B cell (primary cell): ENCODE measurements around the gene C22orf15. TPM values are rescaled to one million over a fixed set of nuclear protein-coding genes. Genes with fewer than 3 reads are reported as not detected.

Experiments used
- ATAC-seq: fragments of 200-7000 bp; cut with Tn5 transposase; one replicate; pipeline ENCODE4 v1.10.0; 2021; ENCODE audit warnings: low read depth, mild to moderate bottlenecking, moderate number of reproducible peaks, moderate library complexity
- CTCF ChIA-PET: fragments of 350-600 bp; sonication (Branson Sonifier 250); formaldehyde crosslinking; loops from one replicate; lab custom pipeline; 2021; ENCODE audit warnings: antibody characterized with exemption, inconsistent platforms; lab: Charles Lee
- POLR2A ChIA-PET: fragments of 350-600 bp; sonication (Branson Sonifier 250); formaldehyde crosslinking; loops from one replicate; lab custom pipeline; 2021; ENCODE audit warnings: antibody characterized with exemption; lab: Charles Lee
- DNase-seq: peaks from one replicate; pipeline ENCODE4 v3.0.0; 2013
- H2AFZ ChIP-seq: 2 replicates; pipeline ENCODE4 v1.6.1; 2012; ENCODE audit warnings: mild to moderate bottlenecking, low read depth, low read length; ENCODE audit not compliant: insufficient read depth, poor library complexity, severe bottlenecking
- H3K27ac ChIP-seq, 2 donors: 1 replicate in 1 of 2; 2 replicates in 1 of 2; pipeline ENCODE4 v1.5.1; 2012 to 2013; ENCODE audit warnings: low read length in 2 of 2, mild to moderate bottlenecking in 2 of 2, moderate library complexity in 1 of 2
- H3K27me3 ChIP-seq, 4 experiments: fragments of 200-600 bp in 1 of 4; sonication (generic) in 1 of 4; replicated peaks in 1 of 4; 1 replicate in 2 of 4; 2 replicates in 2 of 4; pipeline versions ENCODE4 v1.6.1 to v1.7.0; 2013 to 2016; ENCODE audit warnings: low read length in 3 of 4, mild to moderate bottlenecking in 2 of 4, mixed read lengths in 1 of 4, moderate library complexity in 1 of 4; ENCODE audit not compliant: insufficient read depth in 4 of 4, control insufficient read depth in 3 of 4; ENCODE audit errors: control extremely low read depth in 1 of 4
- H3K36me3 ChIP-seq, 2 experiments: replicated peaks in 1 of 2; 1 replicate in 1 of 2; 2 replicates in 1 of 2; pipeline versions ENCODE4 v1.6.1 to v1.7.1; 2013; ENCODE audit warnings: low read length in 1 of 2; ENCODE audit not compliant: insufficient read depth in 2 of 2, control insufficient read depth in 1 of 2; ENCODE audit errors: control extremely low read depth in 1 of 2, extremely low read depth in 1 of 2
- H3K4me1 ChIP-seq, 2 donors: fragments of 200-600 bp in 1 of 2; sonication (generic) in 1 of 2; 1 replicate in 1 of 2; 2 replicates in 1 of 2; pipeline versions ENCODE4 v1.5.1 to v1.6.1; 2013 to 2017; ENCODE audit warnings: low read length in 2 of 2; ENCODE audit not compliant: control insufficient read depth in 2 of 2, insufficient read depth in 2 of 2
- H3K4me2 ChIP-seq: replicated peaks from 2 replicates; pipeline ENCODE3; 2012; ENCODE audit warnings: mild to moderate bottlenecking, low read depth, low read length; ENCODE audit not compliant: poor library complexity, severe bottlenecking
- H3K4me3 ChIP-seq, 5 experiments: fragments of 200-600 bp in 1 of 5; sonication (generic) in 1 of 5; 1 replicate in 3 of 5; 2 replicates in 2 of 5; pipeline versions ENCODE4 v1.5.1 to v1.7.0; 2011 to 2016; ENCODE audit warnings: low read length in 4 of 5, mild to moderate bottlenecking in 4 of 5, low read depth in 2 of 5, control low read depth in 1 of 5, moderate library complexity in 1 of 5; ENCODE audit not compliant: insufficient read depth in 1 of 5; ENCODE audit errors: control extremely low read depth in 1 of 5, extremely low read depth in 1 of 5
- H3K79me2 ChIP-seq: fragments of 200-600 bp; sonication (generic); one replicate; pipeline ENCODE4 v1.6.0; 2016; ENCODE audit warnings: low read length; ENCODE audit not compliant: control insufficient read depth, insufficient read depth
- H3K9ac ChIP-seq: fragments of 200-600 bp; sonication (generic); 2 replicates; pipeline ENCODE4 v1.6.1; 2017; ENCODE audit warnings: mild to moderate bottlenecking, low read length, moderate library complexity
- H3K9me3 ChIP-seq, 3 donors: one replicate each; pipeline versions ENCODE4 v1.6.1 to v1.7.1; 2013; ENCODE audit warnings: low read length in 2 of 3; ENCODE audit not compliant: control insufficient read depth in 2 of 3, insufficient read depth in 1 of 3; ENCODE audit errors: control extremely low read depth in 1 of 3
- H4K20me1 ChIP-seq: 2 replicates; pipeline ENCODE4 v1.6.0; 2012; ENCODE audit warnings: mild to moderate bottlenecking, low read length; ENCODE audit not compliant: insufficient read depth, control insufficient read depth, poor library complexity, severe bottlenecking
- H3K27ac Mint-ChIP-seq: one replicate; pipeline ENCODE4 v1.8.0; 2021; ENCODE audit warnings: mixed read lengths
- H3K27me3 Mint-ChIP-seq: one replicate; pipeline ENCODE4 v1.8.0; 2021; ENCODE audit warnings: mixed read lengths
- H3K4me1 Mint-ChIP-seq: one replicate; pipeline ENCODE4 v1.8.0; 2021; ENCODE audit warnings: mixed read lengths
- H3K4me3 Mint-ChIP-seq: one replicate; pipeline ENCODE4 v1.8.0; 2021; ENCODE audit warnings: mixed read lengths
- H3K9me3 Mint-ChIP-seq: one replicate; pipeline ENCODE4 v1.8.0; 2022; ENCODE audit warnings: mixed read lengths; ENCODE audit not compliant: insufficient read depth
- CTCF ChIP-seq: fragments of 200-600 bp; IDR thresholded peaks from one replicate; pipeline ENCODE4 v1.8.0; 2022; ENCODE audit warnings: antibody characterized with exemption, mild to moderate bottlenecking
- EZH2 ChIP-seq: IDR thresholded peaks from 2 replicates; pipeline ENCODE4 v1.6.1; 2012; ENCODE audit warnings: borderline replicate concordance, low read depth, mild to moderate bottlenecking, moderate library complexity, low read length; ENCODE audit not compliant: insufficient read depth, poor library complexity, severe bottlenecking
- WGBS: methylation state at CpG from one replicate; pipeline ENCODE4 v1.1.5; 2013; ENCODE audit warnings: missing lambda C conversion rate; ENCODE audit not compliant: insufficient coverage; 5-methylcytosine and 5-hydroxymethylcytosine counted together
- intact Hi-C: fragments of 100-400 bp; cut with micrococcal nuclease; formaldehyde crosslinking; loops from one replicate; pipeline ENCODE4 v1.10.0; 2022
- polyA plus RNA-seq: library from polyadenylated mRNA; depleted of rRNA; stranded (reverse); fragments of >200 nt; gene quantifications from 2 replicates; pipeline ENCODE4 v1.2.3, GENCODE V29; 2012
- total RNA-seq, 2 donors: library from RNA; stranded (reverse); fragments of 120-200 nt in 1 of 2; gene quantifications; 1 replicate in 1 of 2; 2 replicates in 1 of 2; pipeline versions ENCODE4 v1.2.3 to v1.2.4, GENCODE V29; 2013 to 2022

C22orf15 gene
- total and polyA plus RNA-seq, 2 donors (not counting 1 experiment from before 2014, with no cell fraction given): 0.61 to 0.81 TPM

GRCh38 chr22:23804781-23805291, 42.0 kb downstream of the C22orf15 start:
- POLR2A ChIA-PET: interaction anchor here (2.1 kb wide), 1 partner anchor 16 kb away, joined by 4 read pairs; no protein-coding TSS in a partner anchor
- Mint-ChIP-seq H3K4me1 (peaks cover 70% of the 10 kb centered on the region), H3K27me3 (no peaks in the 10 kb centered on the region), H3K9me3 (no peaks in the 10 kb centered on the region), H3K4me3 (peak overlapping the region; percentile 81), H3K27ac (peak overlapping the region; percentile 83)
- TF ChIP-seq CTCF: no peak
- no peak for TF ChIP-seq EZH2
- no peak for DNase-seq
- Histone ChIP-seq H3K79me2 (peaks cover 56% of the 10 kb centered on the region), H3K27ac (peak overlapping the region; percentile 52 to 57), H3K9ac (peak overlapping the region; percentile 3), H4K20me1 (no peaks in the 10 kb centered on the region), H3K9me3 (no peaks in the 10 kb centered on the region), H3K4me1 (peaks cover 63 to 73% of the 10 kb centered on the region in 2 donors), H3K4me2 (peak overlapping the region; percentile 46), H2AFZ (no peak overlapping the region), H3K36me3 (peaks cover 7 to 53% of the 10 kb centered on the region in 2 experiments), H3K27me3 (no peaks in the 10 kb centered on the region), H3K4me3 (peak overlapping the region in 2 of 5 experiments; percentile 5 to 10)
- intact Hi-C loops: loop anchor here (10.0 kb wide), 1 partner anchor 750 kb away; the partner anchor contains the start of genes GUCD1 and SNRPD3
- no peak for ATAC-seq
- CTCF ChIA-PET: interaction anchor here (1.0 to 1.7 kb wide), 6 partner anchors 11 to 109 kb away, joined by 3 to 7 read pairs (median 3); no protein-coding TSS in a partner anchor
- 97% methylated on average over 11 of the region's 12 CpGs for WGBS

- Histone ChIP-seq H3K79me2 (peaks cover 66% of the 10 kb centered on the region), H3K9ac (no peak overlapping the region), H3K27me3 (no peaks in the 10 kb centered on the region), H2AFZ (no peak overlapping the region), H3K9me3 (no peaks in the 10 kb centered on the region), H4K20me1 (no peaks in the 10 kb centered on the region), H3K4me3 (no peak overlapping the region), H3K4me1 (peaks cover 48 to 53% of the 10 kb centered on the region in 2 donors), H3K36me3 (peaks cover 7 to 54% of the 10 kb centered on the region in 2 experiments), H3K4me2 (peak overlapping the region; percentile 40), H3K27ac (peak overlapping the region; percentile 3 to 57)
- WGBS: no CpG with 5 or more reads among the region's 1 CpG
- H3K27ac Mint-ChIP-seq: peak overlapping the region; percentile 84
- no peaks in the 10 kb centered on the region for H3K9me3 Mint-ChIP-seq
- intact Hi-C loops: loop anchor here (10.0 kb wide), 1 partner anchor 748 kb away; the partner anchor contains the start of genes GUCD1 and SNRPD3
- TF ChIP-seq CTCF (no peak), EZH2 (no peak)
- POLR2A ChIA-PET: interaction anchor here (0.6 to 2.1 kb wide), 4 partner anchors 18 to 69 kb away, joined by 4 to 9 read pairs (median 4); partner anchors contain the start of gene ZNF70
- ATAC-seq (no peak), DNase-seq (no peak)
- peaks cover 60% of the 10 kb centered on the region for H3K4me1 Mint-ChIP-seq
- H3K4me3 Mint-ChIP-seq: peak overlapping the region; percentile 62
- no peaks in the 10 kb centered on the region for H3K27me3 Mint-ChIP-seq
- CTCF ChIA-PET: interaction anchor here (1.6 kb wide), 1 partner anchor 39 kb away, joined by 10 read pairs; no protein-coding TSS in a partner anchor
Observed at GRCh38 chr22:23806837-23807236, 44.0 kb downstream of the C22orf15 start.
